Breast epithelium (tissue), 3 donors: ENCODE measurements around the gene PPP2R5D.
"Not testable (repeated sequence)": the region's sequence is repeated elsewhere in the genome, so short reads cannot be mapped to it uniquely, and the experiment has no call there.

Source experiments
- POLR2A ChIP-seq: fragments of 450-650 bp; IDR thresholded peaks from one replicate; pipeline ENCODE4 v1.6.1; 2016; ENCODE audit warnings: antibody characterized with exemption, mild to moderate bottlenecking, moderate library complexity
- POLR2AphosphoS5 ChIP-seq, 3 donors: sonication (generic); formaldehyde crosslinking; IDR thresholded peaks; one replicate each; pipeline ENCODE4 v1.6.1; 2017; ENCODE audit warnings: antibody characterized with exemption in 3 of 3
- TF ChIP-seq, protein P1 (sequence below), 3 donors: fragments of 450-650 bp; IDR thresholded peaks; one replicate each; pipeline ENCODE4 v1.5.1; 2016 to 2017; ENCODE audit warnings: antibody characterized with exemption in 3 of 3, mild to moderate bottlenecking in 3 of 3, moderate library complexity in 3 of 3

DNA sequence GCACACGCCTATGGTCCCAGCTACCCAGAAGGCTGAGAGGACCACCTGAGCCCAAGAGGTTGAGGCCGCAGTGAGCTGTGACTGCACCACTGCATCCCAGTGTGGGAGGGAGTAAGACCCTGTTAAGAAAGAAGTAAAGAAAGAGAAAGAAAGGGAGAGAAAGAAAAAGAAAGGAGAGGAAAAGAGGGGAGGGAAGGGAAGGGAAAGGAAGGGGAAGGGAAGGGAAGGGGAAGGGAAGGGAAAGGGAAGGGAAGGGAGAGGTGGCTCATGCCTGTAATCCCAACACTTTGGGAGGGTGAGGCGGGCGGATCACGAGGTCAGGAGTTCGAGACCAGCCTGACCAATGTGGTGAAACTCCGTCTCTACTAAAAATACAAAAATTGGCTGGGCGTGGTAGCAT, 57.1 kb downstream of the PPP2R5D start:
- TF ChIP-seq, protein P1, sequence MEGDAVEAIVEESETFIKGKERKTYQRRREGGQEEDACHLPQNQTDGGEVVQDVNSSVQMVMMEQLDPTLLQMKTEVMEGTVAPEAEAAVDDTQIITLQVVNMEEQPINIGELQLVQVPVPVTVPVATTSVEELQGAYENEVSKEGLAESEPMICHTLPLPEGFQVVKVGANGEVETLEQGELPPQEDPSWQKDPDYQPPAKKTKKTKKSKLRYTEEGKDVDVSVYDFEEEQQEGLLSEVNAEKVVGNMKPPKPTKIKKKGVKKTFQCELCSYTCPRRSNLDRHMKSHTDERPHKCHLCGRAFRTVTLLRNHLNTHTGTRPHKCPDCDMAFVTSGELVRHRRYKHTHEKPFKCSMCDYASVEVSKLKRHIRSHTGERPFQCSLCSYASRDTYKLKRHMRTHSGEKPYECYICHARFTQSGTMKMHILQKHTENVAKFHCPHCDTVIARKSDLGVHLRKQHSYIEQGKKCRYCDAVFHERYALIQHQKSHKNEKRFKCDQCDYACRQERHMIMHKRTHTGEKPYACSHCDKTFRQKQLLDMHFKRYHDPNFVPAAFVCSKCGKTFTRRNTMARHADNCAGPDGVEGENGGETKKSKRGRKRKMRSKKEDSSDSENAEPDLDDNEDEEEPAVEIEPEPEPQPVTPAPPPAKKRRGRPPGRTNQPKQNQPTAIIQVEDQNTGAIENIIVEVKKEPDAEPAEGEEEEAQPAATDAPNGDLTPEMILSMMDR (IDR thresholded peaks at IDR 0.05), result not testable (repeated sequence)
- TF ChIP-seq POLR2AphosphoS5 (IDR thresholded peaks at IDR 0.05); POLR2A: not testable (repeated sequence)
